ENCODE results near the gene SLC1A6. TPM values are rescaled to one million over a fixed set of nuclear protein-coding genes. Genes with fewer than 3 reads are reported as not detected.
A peak's percentile ranks its signal among the peaks of the same experiment; 100 is the strongest.
"Not testable (repeated sequence)": the region's sequence is repeated elsewhere in the genome, so short reads cannot be mapped to it uniquely, and the experiment has no call there.

The SLC1A6 gene
- total RNA-seq, result not detected
- not detected for polyA plus RNA-seq
- long read RNA-seq, donor 1, result 0 reads
- long read RNA-seq, donor 2, result 0 reads
- long read RNA-seq, donor 3, result 0 reads
- long read RNA-seq, donor 4, result 0 reads

DNA sequence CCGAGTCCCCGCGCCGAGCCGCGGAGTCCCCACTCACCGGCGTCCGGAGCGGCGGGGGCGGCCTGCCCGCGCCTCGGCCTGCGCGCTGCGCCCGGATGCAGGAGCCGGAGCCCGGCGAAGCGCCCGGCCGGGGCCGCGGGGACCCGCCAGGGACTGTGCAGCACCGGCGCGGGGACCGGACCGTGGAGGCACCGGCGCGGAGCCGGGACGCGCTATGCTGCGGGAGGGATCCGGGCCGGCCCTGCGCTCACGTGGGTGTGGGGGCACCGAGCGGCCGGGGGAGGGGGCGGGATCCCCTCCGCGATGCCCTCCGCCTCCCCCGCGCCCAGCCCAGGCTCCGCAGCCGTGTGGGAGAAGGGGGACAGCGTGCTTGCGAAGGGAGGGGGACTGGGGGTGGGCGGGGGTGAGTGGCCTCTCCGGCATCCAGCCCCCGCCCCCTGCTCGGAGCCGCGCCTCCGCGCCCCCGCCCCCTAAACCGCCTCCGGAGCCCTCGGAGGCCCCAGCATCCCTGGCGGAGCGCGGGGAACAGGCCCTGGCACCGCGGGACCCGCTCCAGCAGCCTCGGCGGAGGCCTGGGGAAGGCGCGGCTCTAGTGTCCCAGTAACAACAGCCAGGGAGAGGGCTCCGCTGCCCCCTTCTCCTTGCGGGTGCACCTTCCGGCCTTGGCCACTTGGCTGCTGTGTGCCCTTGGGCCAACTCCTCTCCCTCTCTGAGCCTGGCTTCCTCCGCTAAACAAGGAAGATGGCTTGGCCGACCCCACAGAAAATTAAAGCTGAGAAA is at the start of gene SLC1A6:
Gene SLC1A6, minus strand, starts transcription at position 389 of the 780 bp plus-strand sequence. CDS start 6,954 bp downstream, outside the sequence.
- intact Hi-C loops (cut with DNase I), result no loop called here
- ATAC-seq, result no peak
- H3K4me3 ChIP-seq (ENCODE audit: low read length), result peak within 1 kb of the TSS; percentile 13
- H3K27ac ChIP-seq (ENCODE audit: low read length), result no peak within 1 kb of the TSS
- under 1% methylated on average over 84 of the region's 84 CpGs for WGBS
- H3K4me1 ChIP-seq (ENCODE audit: control insufficient read depth, insufficient read depth, low read length), result no peaks in the 10 kb centered on the region
- DNase-seq, result no peak
- H3K27me3 ChIP-seq (ENCODE audit: control insufficient read depth, insufficient read depth), result no peaks in the 10 kb centered on the region
- H3K9me3 ChIP-seq (ENCODE audit: control insufficient read depth, low read length), result peaks cover 4% of the 10 kb centered on the region

DNA sequence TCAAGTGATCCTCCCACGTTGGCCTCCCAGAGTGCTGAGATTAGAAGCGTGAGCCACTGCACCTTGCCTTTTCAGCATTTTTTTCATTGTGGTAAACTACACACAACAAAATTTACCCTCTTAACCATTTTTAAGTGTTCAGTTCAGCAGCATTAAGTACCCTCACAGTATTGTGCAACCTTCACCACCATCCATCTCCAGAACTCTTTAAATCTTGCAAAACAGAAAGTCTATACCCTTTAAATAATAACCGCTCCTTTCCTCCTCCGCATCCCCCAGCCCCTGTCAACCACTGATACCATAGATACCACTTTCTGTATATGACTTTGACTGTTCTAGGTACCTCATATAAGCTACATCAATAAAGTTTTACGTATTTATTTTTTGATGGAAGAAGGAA is 48.8 kb upstream of the SLC1A6 start:
- 67% methylated on average over 5 of the region's 5 CpGs for WGBS
- Histone ChIP-seq H3K4me3 (ENCODE audit: low read length) (no peak overlapping the region), H3K27ac (ENCODE audit: low read length) (no peak overlapping the region), H3K4me1 (ENCODE audit: control insufficient read depth, insufficient read depth, low read length) (no peaks in the 10 kb centered on the region), H3K27me3 (ENCODE audit: control insufficient read depth, insufficient read depth) (no peaks in the 10 kb centered on the region), H3K9me3 (ENCODE audit: control insufficient read depth, low read length) (no peaks in the 10 kb centered on the region)
- ATAC-seq, result no peak
- no peak for DNase-seq
- intact Hi-C loops (cut with DNase I), result no loop called here

DNA sequence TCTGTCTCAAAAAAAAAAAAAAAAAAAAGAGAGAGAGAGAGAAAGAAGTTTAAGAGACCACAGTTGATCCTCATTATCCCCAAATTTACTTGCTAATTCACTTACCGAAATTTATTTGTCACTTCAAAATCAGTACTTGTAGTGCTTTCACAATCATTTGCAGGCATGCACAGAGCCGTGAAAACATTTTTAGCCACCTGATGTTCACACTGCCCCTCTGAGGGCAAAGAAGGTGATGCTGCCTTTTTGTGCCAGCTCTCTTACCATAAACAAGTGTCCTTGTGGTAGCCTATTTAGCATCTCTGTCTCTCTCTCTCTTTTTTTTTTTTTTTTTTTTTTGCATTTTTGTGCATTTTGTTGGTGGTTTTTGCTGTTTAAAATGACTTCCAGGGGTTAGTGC is 45.6 kb upstream of the SLC1A6 start:
- DNase-seq, result no peak
- ATAC-seq, result no peak
- no peaks in the 10 kb centered on the region for H3K4me1 ChIP-seq (ENCODE audit: control insufficient read depth, insufficient read depth, low read length)
- H3K4me3 ChIP-seq (ENCODE audit: low read length), result no peak overlapping the region
- no peaks in the 10 kb centered on the region for H3K9me3 ChIP-seq (ENCODE audit: control insufficient read depth, low read length)
- no peaks in the 10 kb centered on the region for H3K27me3 ChIP-seq (ENCODE audit: control insufficient read depth, insufficient read depth)
- 35% methylated on average over 2 of the region's 2 CpGs for whole genome bisulfite sequencing
- H3K27ac ChIP-seq (ENCODE audit: low read length), result no peak overlapping the region
- intact Hi-C loops (cut with DNase I), result no loop called here

DNA sequence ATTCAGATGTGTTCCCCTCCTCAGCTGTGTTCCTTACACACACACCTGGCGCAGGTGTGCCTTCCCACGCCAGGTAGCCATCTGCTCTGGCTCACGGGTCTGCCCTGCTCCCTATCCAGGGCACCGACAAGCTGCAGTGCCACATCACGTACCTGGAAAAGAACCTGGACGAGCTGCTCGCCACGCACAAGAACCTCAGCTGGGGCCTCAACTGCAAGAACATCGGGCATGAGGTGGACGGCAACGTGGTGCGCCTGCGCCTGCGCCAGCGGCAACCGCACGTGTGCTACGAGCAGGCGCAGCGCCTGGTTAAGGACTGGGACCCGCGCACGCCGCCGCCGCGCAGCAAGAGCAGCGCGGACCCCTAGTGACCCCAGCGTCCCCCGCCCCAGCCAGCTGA is 43.1 kb upstream of the SLC1A6 start:
- 18% methylated on average over 31 of the region's 31 CpGs for WGBS

DNA sequence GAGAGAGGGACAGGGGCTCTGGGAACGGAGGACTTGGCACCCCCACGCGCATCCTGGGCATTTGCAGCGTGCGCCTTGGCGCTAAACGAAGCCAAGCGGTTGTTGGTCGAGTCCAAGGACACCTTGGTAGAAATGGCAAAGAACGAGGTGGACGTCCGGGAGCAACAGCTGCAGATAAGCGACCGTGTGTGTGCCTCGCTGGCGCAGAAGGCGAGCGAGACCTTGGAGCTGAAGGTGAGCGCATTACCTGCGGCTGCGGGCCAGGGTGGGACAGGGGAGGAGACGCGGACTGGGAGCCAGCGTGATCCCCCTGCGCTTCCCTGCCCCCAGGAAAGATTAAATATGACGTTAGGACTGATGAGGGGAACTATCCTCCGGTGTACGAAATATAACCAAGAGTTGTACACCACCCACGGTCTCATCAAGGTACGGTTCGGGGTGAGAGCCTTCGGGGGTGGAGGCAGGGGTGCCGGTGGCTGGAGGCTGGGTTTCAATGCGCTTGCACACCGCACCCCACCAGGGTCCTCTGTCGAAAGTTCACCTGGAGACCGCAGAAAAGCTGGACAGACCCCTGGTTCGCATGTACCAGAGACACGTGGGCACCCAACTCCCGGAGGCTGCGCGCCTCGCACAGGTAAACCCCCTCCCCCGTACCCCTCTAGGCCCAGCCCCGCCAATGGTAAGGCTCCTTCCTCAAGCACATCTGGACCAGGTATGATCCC is 41.8 kb upstream of the SLC1A6 start:
- Histone ChIP-seq H3K27me3 (ENCODE audit: control insufficient read depth, insufficient read depth) (no peaks in the 10 kb centered on the region), H3K27ac (ENCODE audit: low read length) (no peak overlapping the region), H3K4me3 (ENCODE audit: low read length) (no peak overlapping the region), H3K9me3 (ENCODE audit: control insufficient read depth, low read length) (no peaks in the 10 kb centered on the region), H3K4me1 (ENCODE audit: control insufficient read depth, insufficient read depth, low read length) (no peaks in the 10 kb centered on the region)
- DNase-seq (no peak), ATAC-seq (no peak)
- intact Hi-C loops (cut with DNase I), result no loop called here
- whole genome bisulfite sequencing, result 70% methylated on average over 45 of the region's 45 CpGs

More for the DNA sequence above, 43.1 kb upstream of the SLC1A6 start:
- Histone ChIP-seq H3K27ac (ENCODE audit: low read length) (no peak overlapping the region), H3K27me3 (ENCODE audit: control insufficient read depth, insufficient read depth) (no peaks in the 10 kb centered on the region), H3K9me3 (ENCODE audit: control insufficient read depth, low read length) (no peaks in the 10 kb centered on the region), H3K4me3 (ENCODE audit: low read length) (no peak overlapping the region), H3K4me1 (ENCODE audit: control insufficient read depth, insufficient read depth, low read length) (no peaks in the 10 kb centered on the region)
- intact Hi-C loops (cut with DNase I), result no loop called here
- DNase-seq, result no peak
- no peak for ATAC-seq

DNA sequence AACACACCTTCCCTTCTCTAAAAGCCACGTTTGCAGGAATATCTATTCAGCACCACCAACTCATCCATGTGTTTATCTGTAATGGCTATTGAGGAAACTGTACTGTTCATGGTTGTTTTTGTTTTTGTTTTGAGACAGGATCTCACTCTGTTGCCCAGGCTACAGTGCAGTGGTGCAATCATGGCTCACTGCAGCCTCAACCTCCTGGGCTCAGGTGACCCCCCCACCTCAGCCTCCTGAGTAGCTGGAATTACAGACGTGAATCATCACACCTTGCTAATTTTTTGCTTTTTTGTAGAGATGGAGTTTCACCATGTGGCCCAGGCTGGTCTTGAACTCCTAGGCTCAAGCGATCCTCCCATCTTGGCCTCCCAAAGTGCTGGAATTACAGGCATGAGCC is 39.2 kb upstream of the SLC1A6 start:
- H3K27me3 ChIP-seq (ENCODE audit: control insufficient read depth, insufficient read depth); intact Hi-C loops (cut with DNase I): not testable (repeated sequence)
- WGBS, result 53% methylated on average over 3 of the region's 3 CpGs

DNA sequence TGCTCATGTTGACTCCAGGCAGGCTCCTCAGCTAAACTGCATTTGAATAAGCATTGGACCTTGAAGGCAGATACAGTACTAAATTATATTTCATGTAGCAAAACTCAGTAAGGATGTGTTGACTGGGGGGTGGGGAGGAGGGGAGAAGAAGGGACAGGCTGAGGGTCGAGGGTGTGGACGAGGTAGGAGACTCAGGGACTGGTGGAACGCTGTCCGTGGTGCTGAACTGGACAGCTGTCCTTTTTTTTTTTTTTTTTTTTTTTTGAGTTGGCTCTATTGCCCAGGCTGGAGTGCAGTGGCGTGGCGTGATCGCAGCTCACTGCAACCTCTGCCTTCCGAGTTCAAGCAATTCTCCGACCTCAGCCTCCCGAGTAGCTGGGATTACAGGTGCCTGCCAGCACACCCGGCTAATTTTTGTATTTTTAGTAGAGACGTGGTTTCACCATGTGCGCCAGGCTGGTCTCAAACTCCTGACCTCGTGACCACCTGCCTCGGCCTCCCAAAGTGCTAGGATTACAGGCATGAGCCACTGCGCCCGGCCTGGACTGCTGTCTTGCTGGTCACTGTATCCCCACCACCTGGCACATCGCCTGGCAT is 36.4 kb upstream of the SLC1A6 start:
- Histone ChIP-seq H3K4me1 (ENCODE audit: control insufficient read depth, insufficient read depth, low read length) (no peaks in the 10 kb centered on the region), H3K27me3 (ENCODE audit: control insufficient read depth, insufficient read depth) (no peaks in the 10 kb centered on the region), H3K4me3 (ENCODE audit: low read length) (no peak overlapping the region), H3K27ac (ENCODE audit: low read length) (no peak overlapping the region), H3K9me3 (ENCODE audit: control insufficient read depth, low read length) (no peaks in the 10 kb centered on the region)
- 39% methylated on average over 18 of the region's 18 CpGs for WGBS
- no peak for DNase-seq
- ATAC-seq, result no peak
- intact Hi-C loops (cut with DNase I), result no loop called here

More for the DNA sequence above, 39.2 kb upstream of the SLC1A6 start:
- not testable (repeated sequence) for H3K27ac ChIP-seq (ENCODE audit: low read length); H3K4me1 ChIP-seq (ENCODE audit: control insufficient read depth, insufficient read depth, low read length); DNase-seq; H3K9me3 ChIP-seq (ENCODE audit: control insufficient read depth, low read length); H3K4me3 ChIP-seq (ENCODE audit: low read length); ATAC-seq

DNA sequence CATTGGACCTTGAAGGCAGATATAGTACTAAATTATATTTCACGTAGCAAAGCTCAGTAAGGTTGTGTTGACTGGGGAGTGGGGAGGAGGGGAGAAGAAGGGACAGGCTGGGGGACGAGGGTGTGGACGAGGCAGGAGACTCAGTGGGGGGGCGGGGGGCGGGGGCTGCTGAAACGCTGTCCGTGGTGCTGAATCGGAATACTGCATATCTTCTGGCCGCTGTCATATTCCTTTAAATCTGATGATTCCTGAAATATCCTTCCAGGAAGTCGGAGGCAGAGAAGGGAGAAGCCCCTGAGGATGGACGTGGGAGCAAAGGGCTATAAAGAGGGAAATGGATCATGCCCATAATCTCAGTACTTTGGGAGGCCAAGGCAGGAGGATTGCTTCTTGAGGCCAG is 34.9 kb upstream of the SLC1A6 start:
- intact Hi-C loops (cut with DNase I), result no loop called here
- Histone ChIP-seq H3K4me1 (ENCODE audit: control insufficient read depth, insufficient read depth, low read length) (no peaks in the 10 kb centered on the region), H3K27me3 (ENCODE audit: control insufficient read depth, insufficient read depth) (no peaks in the 10 kb centered on the region), H3K4me3 (ENCODE audit: low read length) (no peak overlapping the region), H3K27ac (ENCODE audit: low read length) (no peak overlapping the region), H3K9me3 (ENCODE audit: control insufficient read depth, low read length) (no peaks in the 10 kb centered on the region)
- DNase-seq, result no peak
- WGBS, result 8% methylated on average over 11 of the region's 11 CpGs
- ATAC-seq, result no peak

DNA sequence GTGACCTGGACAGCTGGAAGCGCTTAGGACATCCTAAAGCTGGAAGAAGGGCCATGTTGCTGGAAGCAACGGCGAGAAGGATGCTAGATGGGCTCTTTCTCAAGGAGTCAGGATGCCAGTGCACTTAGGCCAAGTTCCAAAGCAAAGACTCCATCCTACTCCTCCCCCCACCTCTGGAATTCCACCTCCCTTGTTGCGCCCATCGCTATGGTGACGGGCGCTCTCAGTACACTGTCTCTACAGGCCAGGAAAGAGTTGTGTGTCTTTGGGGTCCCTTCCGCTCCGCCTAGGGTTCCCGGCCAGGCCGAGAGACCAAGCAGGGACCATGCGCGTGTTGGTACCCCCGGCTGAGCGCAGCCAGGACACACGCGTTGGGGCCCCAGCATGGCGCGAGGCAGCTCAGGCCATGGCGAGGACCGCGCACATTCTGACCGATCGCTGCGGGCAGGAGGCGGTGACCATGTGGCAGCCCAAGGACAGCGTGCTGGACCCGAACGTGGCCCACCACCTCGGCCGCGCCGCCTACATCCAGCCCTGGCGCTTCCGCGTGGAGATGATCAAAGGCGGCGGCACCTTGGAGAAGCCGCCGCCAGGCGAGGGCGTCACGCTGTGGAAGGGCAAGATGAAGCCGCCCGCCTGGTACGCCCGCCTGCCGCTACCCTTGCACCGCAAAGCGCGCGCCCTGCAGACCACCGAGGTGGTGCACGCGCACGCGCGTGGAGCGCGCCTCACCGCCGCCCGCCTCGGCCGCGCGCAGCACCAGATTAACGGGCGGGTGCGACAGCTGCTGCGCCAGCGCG is 31.0 kb upstream of the SLC1A6 start:
- no peak overlapping the region for H3K4me3 ChIP-seq (ENCODE audit: low read length)
- no peak for DNase-seq
- H3K4me1 ChIP-seq (ENCODE audit: control insufficient read depth, insufficient read depth, low read length), result no peaks in the 10 kb centered on the region
- peak in 1 of 2 donors; percentile 33 for ATAC-seq
- 3% methylated on average over 73 of the region's 73 CpGs for WGBS
- intact Hi-C loops (cut with DNase I), result no loop called here
- no peaks in the 10 kb centered on the region for H3K9me3 ChIP-seq (ENCODE audit: control insufficient read depth, low read length)
- H3K27ac ChIP-seq (ENCODE audit: low read length), result no peak overlapping the region
- H3K27me3 ChIP-seq (ENCODE audit: control insufficient read depth, insufficient read depth), result no peaks in the 10 kb centered on the region

DNA sequence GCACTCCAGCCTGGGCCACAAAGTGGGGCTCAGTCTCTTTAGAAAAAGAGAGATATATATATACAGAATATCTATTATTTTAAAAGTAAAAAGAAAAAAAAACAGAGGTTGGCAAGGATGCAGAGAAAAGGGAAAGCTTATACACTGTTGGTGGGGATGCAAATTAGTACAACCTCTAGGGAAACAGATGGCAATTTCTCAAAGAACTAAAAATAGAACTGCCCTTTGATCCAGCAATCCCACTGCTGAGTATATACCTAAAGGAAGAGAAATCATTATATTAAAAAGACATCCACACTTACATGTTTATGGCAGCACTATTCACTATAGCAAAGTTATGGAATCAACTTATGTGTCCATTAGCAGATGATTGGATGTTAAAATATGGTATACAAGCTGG is 28.6 kb upstream of the SLC1A6 start:
- H3K27me3 ChIP-seq (ENCODE audit: control insufficient read depth, insufficient read depth), result no peaks in the 10 kb centered on the region
- no peaks in the 10 kb centered on the region for H3K9me3 ChIP-seq (ENCODE audit: control insufficient read depth, low read length)
- H3K4me3 ChIP-seq (ENCODE audit: low read length), result no peak overlapping the region
- DNase-seq (no peak), ATAC-seq (no peak)
- intact Hi-C loops (cut with DNase I), result no loop called here
- no peaks in the 10 kb centered on the region for H3K4me1 ChIP-seq (ENCODE audit: control insufficient read depth, insufficient read depth, low read length)
- H3K27ac ChIP-seq (ENCODE audit: low read length), result no peak overlapping the region

Data from right cardiac atrium (tissue), 5 donors.